ENCODE measurements around the gene SYNE3.

The SYNE3 gene

DNA sequence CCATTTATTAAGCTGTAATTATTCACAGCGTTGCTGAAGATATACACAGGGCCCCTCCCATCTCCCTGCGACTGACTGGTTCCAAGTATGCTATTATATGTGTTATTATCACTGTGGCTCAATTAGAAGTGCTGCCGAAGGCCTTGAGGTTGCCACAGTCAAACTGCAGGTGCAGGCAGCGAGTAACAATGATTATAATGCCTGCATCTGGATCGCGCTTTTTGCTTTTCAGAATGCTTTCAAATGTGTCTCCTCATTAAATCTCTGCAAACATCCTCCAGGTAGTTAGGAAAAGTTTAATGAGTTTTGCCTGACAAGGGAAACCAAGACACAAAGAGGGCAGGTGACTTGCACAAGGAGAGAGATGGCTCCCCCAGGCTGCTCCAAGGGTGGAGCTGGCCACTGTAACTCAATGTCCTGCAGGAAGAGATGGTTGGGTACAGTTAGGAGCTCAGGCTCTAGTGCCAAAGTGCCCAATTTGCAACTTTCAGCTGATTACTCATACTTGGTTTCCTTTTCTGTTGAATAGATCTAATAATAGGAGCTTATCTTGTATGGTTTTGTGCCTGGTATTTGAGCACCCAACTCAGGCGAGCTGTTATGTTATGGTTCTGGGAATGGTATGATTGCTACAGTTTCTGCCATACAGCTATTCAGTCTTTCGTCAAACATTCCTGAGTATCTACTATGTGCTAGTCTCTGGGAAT is 1.7 kb upstream of the SYNE3 start:
- no CpG with 5 or more reads among the region's 8 CpGs for WGBS (ENCODE audit: extremely low coverage, insufficient coverage, low lambda C conversion rate)
- no peak for DNase-seq
- Histone ChIP-seq H3K23ac (ENCODE audit: low read length) (no peak overlapping the region), H4K8ac (ENCODE audit: low read depth, low read length) (no peak overlapping the region), H3K9ac (ENCODE audit: low read length) (no peak overlapping the region), H4K5ac (ENCODE audit: low read length) (no peak overlapping the region), H3K56ac (ENCODE audit: low read length) (no peak overlapping the region), H3K4me2 (ENCODE audit: low read length) (no peak overlapping the region), H2AK5ac (ENCODE audit: low read length) (no peak overlapping the region), H3K79me1 (ENCODE audit: low read length) (no peaks in the 10 kb centered on the region), H3K4ac (ENCODE audit: low read depth, low read length) (no peak overlapping the region), H2BK5ac (ENCODE audit: low read length) (no peak overlapping the region), H3K27ac (ENCODE audit: low read depth, low read length) (no peak overlapping the region), H3K27me3 (ENCODE audit: insufficient read depth, low read length, poor library complexity) (no peaks in the 10 kb centered on the region), H3K36me3 (ENCODE audit: control insufficient read depth, insufficient read depth, low read length) (no peaks in the 10 kb centered on the region), H3K79me2 (ENCODE audit: control insufficient read depth, insufficient read depth, low read length) (no peaks in the 10 kb centered on the region), H2BK15ac (replicated peaks; ENCODE audit: low read depth) (no peak overlapping the region), H2BK120ac (ENCODE audit: low read depth, low read length) (no peak overlapping the region), H3K18ac (ENCODE audit: low read length) (no peak overlapping the region), H3K4me1 (ENCODE audit: control insufficient read depth, low read depth, low read length) (peaks cover 7% of the 10 kb centered on the region), H3K4me3 (ENCODE audit: low read length) (no peak overlapping the region)

GRCh38 chr14:95515596-95516552 is 576 bp downstream of the SYNE3 start:
- no peaks in the 10 kb centered on the region for H3K79me2 ChIP-seq (ENCODE audit: control insufficient read depth, insufficient read depth, low read length)
- no peak overlapping the region for H3K56ac ChIP-seq (ENCODE audit: low read length)
- no peaks in the 10 kb centered on the region for H3K36me3 ChIP-seq (ENCODE audit: control insufficient read depth, insufficient read depth, low read length)
- no peak overlapping the region for H3K23ac ChIP-seq (ENCODE audit: low read length)
- no peak overlapping the region for H3K4ac ChIP-seq (ENCODE audit: low read depth, low read length)
- H3K18ac ChIP-seq (ENCODE audit: low read length) = peak overlapping the region; percentile 85
- peak; percentile 79 for DNase-seq
- H2BK15ac ChIP-seq (replicated peaks; ENCODE audit: low read depth) = no peak overlapping the region
- H3K9ac ChIP-seq (ENCODE audit: low read length) = peak overlapping the region; percentile 32
- H2BK120ac ChIP-seq (ENCODE audit: low read depth, low read length) = no peak overlapping the region
- H3K79me1 ChIP-seq (ENCODE audit: low read length) = no peaks in the 10 kb centered on the region
- no peak overlapping the region for H2AK5ac ChIP-seq (ENCODE audit: low read length)
- H3K27me3 ChIP-seq (ENCODE audit: insufficient read depth, low read length, poor library complexity) = no peaks in the 10 kb centered on the region
- H3K4me3 ChIP-seq (ENCODE audit: low read length) = no peak overlapping the region
- H4K5ac ChIP-seq (ENCODE audit: low read length) = no peak overlapping the region
- no peak overlapping the region for H2BK5ac ChIP-seq (ENCODE audit: low read length)
- H3K27ac ChIP-seq (ENCODE audit: low read depth, low read length) = peak overlapping the region; percentile 17
- H4K8ac ChIP-seq (ENCODE audit: low read depth, low read length) = no peak overlapping the region
- H3K4me2 ChIP-seq (ENCODE audit: low read length) = peak overlapping the region; percentile 15
- peaks cover 7% of the 10 kb centered on the region for H3K4me1 ChIP-seq (ENCODE audit: control insufficient read depth, low read depth, low read length)
- no CpG with 5 or more reads among the region's 50 CpGs for WGBS (ENCODE audit: extremely low coverage, insufficient coverage, low lambda C conversion rate)

DNA sequence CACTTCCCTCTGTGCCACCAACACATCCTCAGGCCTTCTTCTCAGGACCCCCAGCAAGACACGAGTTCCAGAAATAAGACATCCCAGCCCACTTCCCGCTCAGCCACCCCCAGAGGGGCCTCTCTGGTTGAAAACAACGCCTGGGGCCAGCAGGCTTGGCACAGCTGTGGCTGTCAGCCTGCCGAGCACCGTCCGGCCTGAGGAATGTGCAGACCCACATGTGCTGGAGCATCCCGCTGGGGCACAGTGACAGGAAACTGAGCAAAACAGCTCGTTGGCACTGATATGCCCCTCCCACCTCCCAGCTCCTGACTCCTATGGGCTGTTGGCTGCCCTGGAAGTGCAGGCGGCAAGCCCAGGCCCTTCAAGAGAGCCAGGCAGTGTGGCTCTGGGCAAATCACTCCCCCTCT is 1.4 kb downstream of the SYNE3 start:
- no peak overlapping the region for H3K9ac ChIP-seq (ENCODE audit: low read length)
- DNase-seq = no peak
- H3K4me2 ChIP-seq (ENCODE audit: low read length) = no peak overlapping the region
- H2BK120ac ChIP-seq (ENCODE audit: low read depth, low read length) = no peak overlapping the region
- H3K79me2 ChIP-seq (ENCODE audit: control insufficient read depth, insufficient read depth, low read length) = no peaks in the 10 kb centered on the region
- H3K27ac ChIP-seq (ENCODE audit: low read depth, low read length) = peak overlapping the region; percentile 1
- no peak overlapping the region for H4K5ac ChIP-seq (ENCODE audit: low read length)
- no peak overlapping the region for H2BK5ac ChIP-seq (ENCODE audit: low read length)
- H3K4me1 ChIP-seq (ENCODE audit: control insufficient read depth, low read depth, low read length) = peaks cover 7% of the 10 kb centered on the region
- no peak overlapping the region for H3K56ac ChIP-seq (ENCODE audit: low read length)
- no peak overlapping the region for H3K4ac ChIP-seq (ENCODE audit: low read depth, low read length)
- H3K36me3 ChIP-seq (ENCODE audit: control insufficient read depth, insufficient read depth, low read length) = no peaks in the 10 kb centered on the region
- H3K18ac ChIP-seq (ENCODE audit: low read length) = no peak overlapping the region
- H3K4me3 ChIP-seq (ENCODE audit: low read length) = no peak overlapping the region
- H2AK5ac ChIP-seq (ENCODE audit: low read length) = no peak overlapping the region
- WGBS (ENCODE audit: extremely low coverage, insufficient coverage, low lambda C conversion rate) = no CpG with 5 or more reads among the region's 9 CpGs
- H3K23ac ChIP-seq (ENCODE audit: low read length) = no peak overlapping the region
- no peaks in the 10 kb centered on the region for H3K27me3 ChIP-seq (ENCODE audit: insufficient read depth, low read length, poor library complexity)
- H3K79me1 ChIP-seq (ENCODE audit: low read length) = no peaks in the 10 kb centered on the region
- H2BK15ac ChIP-seq (replicated peaks; ENCODE audit: low read depth) = no peak overlapping the region
- H4K8ac ChIP-seq (ENCODE audit: low read depth, low read length) = no peak overlapping the region

GRCh38 chr14:95514131-95515079 is 2.0 kb downstream of the SYNE3 start:
- Histone ChIP-seq H3K9ac (ENCODE audit: low read length) (no peak overlapping the region), H3K4ac (ENCODE audit: low read depth, low read length) (no peak overlapping the region), H2BK120ac (ENCODE audit: low read depth, low read length) (no peak overlapping the region), H3K18ac (ENCODE audit: low read length) (no peak overlapping the region), H3K23ac (ENCODE audit: low read length) (no peak overlapping the region), H2AK5ac (ENCODE audit: low read length) (no peak overlapping the region), H3K4me2 (ENCODE audit: low read length) (no peak overlapping the region), H4K8ac (ENCODE audit: low read depth, low read length) (no peak overlapping the region), H3K36me3 (ENCODE audit: control insufficient read depth, insufficient read depth, low read length) (no peaks in the 10 kb centered on the region), H3K27ac (ENCODE audit: low read depth, low read length) (no peak overlapping the region), H2BK5ac (ENCODE audit: low read length) (no peak overlapping the region), H3K79me2 (ENCODE audit: control insufficient read depth, insufficient read depth, low read length) (no peaks in the 10 kb centered on the region), H3K56ac (ENCODE audit: low read length) (no peak overlapping the region), H2BK15ac (replicated peaks; ENCODE audit: low read depth) (no peak overlapping the region), H3K4me1 (ENCODE audit: control insufficient read depth, low read depth, low read length) (peaks cover 7% of the 10 kb centered on the region), H3K79me1 (ENCODE audit: low read length) (no peaks in the 10 kb centered on the region), H3K27me3 (ENCODE audit: insufficient read depth, low read length, poor library complexity) (no peaks in the 10 kb centered on the region), H4K5ac (ENCODE audit: low read length) (no peak overlapping the region), H3K4me3 (ENCODE audit: low read length) (no peak overlapping the region)
- WGBS (ENCODE audit: extremely low coverage, insufficient coverage, low lambda C conversion rate) = no CpG with 5 or more reads among the region's 18 CpGs
- DNase-seq = peak; percentile 92

DNA sequence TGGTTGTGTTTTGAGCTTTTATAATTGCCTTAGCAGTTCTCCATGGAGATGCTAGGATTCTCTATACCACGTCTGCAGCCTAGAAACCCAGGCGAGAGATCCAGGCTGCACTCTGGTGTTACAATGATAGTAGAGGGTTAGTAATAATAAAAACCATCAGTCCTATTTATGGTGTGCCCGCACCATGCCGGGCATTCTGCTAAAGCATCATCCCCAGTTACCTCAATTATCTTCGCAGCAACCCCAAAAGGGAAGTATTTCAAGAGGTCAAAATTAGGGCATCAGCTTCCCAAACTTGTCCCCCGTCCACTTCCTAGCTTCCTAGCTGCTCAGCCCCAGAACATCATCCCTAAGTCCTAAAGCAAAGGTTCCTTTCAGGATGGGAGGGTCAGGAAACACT is 3.2 kb downstream of the SYNE3 start:
- H3K79me1 ChIP-seq (ENCODE audit: low read length) = no peaks in the 10 kb centered on the region
- H3K23ac ChIP-seq (ENCODE audit: low read length) = no peak overlapping the region
- no peaks in the 10 kb centered on the region for H3K36me3 ChIP-seq (ENCODE audit: control insufficient read depth, insufficient read depth, low read length)
- H3K4ac ChIP-seq (ENCODE audit: low read depth, low read length) = no peak overlapping the region
- no peak overlapping the region for H3K4me3 ChIP-seq (ENCODE audit: low read length)
- DNase-seq = no peak
- no peak overlapping the region for H2BK5ac ChIP-seq (ENCODE audit: low read length)
- H4K8ac ChIP-seq (ENCODE audit: low read depth, low read length) = no peak overlapping the region
- H3K4me1 ChIP-seq (ENCODE audit: control insufficient read depth, low read depth, low read length) = peaks cover 7% of the 10 kb centered on the region
- no peak overlapping the region for H4K5ac ChIP-seq (ENCODE audit: low read length)
- H3K4me2 ChIP-seq (ENCODE audit: low read length) = no peak overlapping the region
- H2AK5ac ChIP-seq (ENCODE audit: low read length) = no peak overlapping the region
- no peaks in the 10 kb centered on the region for H3K79me2 ChIP-seq (ENCODE audit: control insufficient read depth, insufficient read depth, low read length)
- no peak overlapping the region for H3K9ac ChIP-seq (ENCODE audit: low read length)
- no peak overlapping the region for H3K18ac ChIP-seq (ENCODE audit: low read length)
- H3K27ac ChIP-seq (ENCODE audit: low read depth, low read length) = no peak overlapping the region
- no peaks in the 10 kb centered on the region for H3K27me3 ChIP-seq (ENCODE audit: insufficient read depth, low read length, poor library complexity)
- no peak overlapping the region for H2BK15ac ChIP-seq (replicated peaks; ENCODE audit: low read depth)
- H2BK120ac ChIP-seq (ENCODE audit: low read depth, low read length) = no peak overlapping the region
- no CpG with 5 or more reads among the region's 6 CpGs for WGBS (ENCODE audit: extremely low coverage, insufficient coverage, low lambda C conversion rate)
- no peak overlapping the region for H3K56ac ChIP-seq (ENCODE audit: low read length)
